Activated CD4-positive, alpha-beta T cell treated with anti-CD3 and anti-CD28 coated beads, Interleukin-2, amount 50 U/mL, for 24 hours (primary cell): Measurements from ENCODE around the gene ZNF526.

Experiments
- DNase-seq, 2 donors: peaks; one replicate each; pipeline ENCODE4 v3.0.0-alpha.2; 2020; ENCODE audit warnings: low read depth in 1 of 2, low spot score in 1 of 2

Gene ZNF526

GRCh38 chr19:42196011-42197001 lies 23.8 kb upstream of the ZNF526 start:
- no peak for DNase-seq

GRCh38 chr19:42197375-42197817 lies 22.7 kb upstream of the ZNF526 start:
- DNase-seq, result no peak

DNA sequence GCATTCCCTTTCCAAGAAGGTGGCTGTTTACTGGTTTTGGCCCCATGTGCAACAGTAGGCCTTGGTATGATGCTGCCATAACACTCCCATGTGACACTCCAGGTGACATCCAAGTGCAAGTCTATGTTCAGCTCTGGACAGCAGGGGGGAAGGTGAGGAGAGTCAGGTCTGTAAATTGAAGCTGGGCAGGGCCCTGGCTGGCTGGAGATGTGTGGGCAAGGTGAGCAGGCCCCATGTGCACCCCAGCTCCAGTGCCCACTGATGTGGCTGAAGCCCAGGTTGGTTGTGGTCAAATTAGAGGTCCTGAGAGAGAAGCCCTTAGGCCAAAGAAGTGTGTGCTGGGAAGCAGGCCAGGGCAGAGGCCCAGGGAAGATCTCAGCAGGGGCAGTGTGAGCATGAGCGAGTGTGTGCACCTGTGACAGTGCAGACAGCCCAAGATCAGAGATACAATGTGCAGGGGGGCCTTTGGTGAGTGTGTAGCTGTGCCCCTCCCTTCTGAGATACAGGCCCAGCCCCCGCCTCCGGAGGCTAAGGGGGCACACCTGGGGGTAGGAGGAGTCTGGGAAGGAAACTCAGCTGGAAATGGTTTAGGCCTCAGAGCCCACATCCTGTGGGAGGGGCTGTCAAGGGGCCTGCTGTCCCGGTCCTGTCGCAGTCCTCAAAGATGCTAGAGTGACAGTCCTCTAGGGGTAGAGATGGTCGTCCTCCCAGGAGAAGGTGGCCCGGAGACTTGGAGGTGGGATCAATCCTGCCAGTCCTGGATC lies 21.3 kb upstream of the ZNF526 start:
- DNase-seq, result peak in 1 of 2 donors; percentile 35

DNA sequence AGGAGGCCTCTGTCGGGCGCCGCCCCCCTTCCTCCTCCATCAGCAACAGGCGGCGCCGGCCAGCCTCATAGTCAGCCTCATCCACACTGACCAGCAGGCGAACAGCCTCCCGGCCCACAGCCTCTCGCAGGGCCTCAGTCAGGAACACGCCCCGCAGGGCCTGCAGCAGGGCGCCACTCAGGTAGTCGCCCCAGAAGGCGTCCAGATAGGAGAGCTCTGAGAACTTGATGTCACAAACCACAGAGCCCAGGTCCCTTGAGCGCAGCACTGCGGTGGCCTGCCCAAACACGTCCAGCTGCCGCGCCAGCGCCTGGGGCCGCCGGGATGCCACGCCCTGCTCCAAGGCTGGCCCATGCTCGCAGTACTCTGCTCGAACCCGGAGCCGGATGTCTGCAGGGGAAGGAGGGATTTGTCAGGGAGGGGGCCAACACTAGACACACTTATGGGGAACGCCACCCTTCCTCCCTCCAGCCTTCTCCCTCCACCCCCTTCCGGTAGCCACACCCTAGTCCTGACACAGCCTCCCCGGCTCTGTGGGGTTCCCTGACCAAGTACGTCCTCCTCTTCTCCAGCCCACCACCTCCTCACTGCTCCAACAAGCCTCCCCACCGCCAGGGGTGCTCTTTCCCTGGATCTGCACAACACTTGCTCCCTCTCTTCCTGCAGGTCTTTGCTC lies 20.5 kb upstream of the ZNF526 start:
- DNase-seq, result peak in 1 of 2 donors; percentile 28

GRCh38 chr19:42200116-42200715 lies 19.9 kb upstream of the ZNF526 start:
- DNase-seq, result no peak

DNA sequence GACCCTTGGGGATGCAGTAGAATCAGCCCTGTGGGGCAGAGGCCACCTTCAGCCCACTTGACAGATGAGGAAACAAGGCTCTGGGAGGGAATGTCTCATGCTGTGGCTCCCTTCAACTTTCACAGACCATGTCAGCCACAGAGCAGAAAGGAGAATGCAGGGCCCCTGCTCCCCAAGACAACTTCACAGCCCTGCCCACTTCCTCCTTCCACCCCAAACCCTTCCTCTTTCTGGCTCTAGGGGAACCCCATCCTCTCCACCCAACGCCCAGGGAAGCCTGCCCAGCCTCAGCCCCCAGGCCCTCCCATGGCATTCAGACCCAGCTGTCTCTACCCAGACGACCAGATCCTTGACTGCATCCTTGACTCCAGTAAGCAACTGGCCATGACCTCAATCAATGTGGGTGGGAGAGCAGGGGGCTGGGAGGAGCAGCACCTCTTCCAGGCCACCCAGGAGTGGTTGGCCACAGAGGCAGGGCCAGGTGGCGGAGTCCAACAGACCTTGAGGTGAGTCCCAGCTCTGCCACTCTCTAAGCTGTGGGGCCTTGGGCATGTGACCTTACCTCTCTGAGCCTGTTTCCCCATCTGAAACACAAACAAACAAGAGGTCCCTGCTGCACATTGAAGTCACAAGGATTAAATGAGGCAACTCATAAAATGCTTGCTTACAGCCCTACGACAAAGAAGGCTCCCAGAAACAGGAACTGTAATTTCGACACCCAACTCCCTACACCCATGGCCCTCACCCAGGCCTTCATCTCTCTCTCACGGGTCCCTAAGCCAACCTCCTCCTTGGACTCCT lies 18.4 kb upstream of the ZNF526 start:
- no peak for DNase-seq

GRCh38 chr19:42202290-42202880 lies 17.7 kb upstream of the ZNF526 start:
- no peak for DNase-seq

DNA sequence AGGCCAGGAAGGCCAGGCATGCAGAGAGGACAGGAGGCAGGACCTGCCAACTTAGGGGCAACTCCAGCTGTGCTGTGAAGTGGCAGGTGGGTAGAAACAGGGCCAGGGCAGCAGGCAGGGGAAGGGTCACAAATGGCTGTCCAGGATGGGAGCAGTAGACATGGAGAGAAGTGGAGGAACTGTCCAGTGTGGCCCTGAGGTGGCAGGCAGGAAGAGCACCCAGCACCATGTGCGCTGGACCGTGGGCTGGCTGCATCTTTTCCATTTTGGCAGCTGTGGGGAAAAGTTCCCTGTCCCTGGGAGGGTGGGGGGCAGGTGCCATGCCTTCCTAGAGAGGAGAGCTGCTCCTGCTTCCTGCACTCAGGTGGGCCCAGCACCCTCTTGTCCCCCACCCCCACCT lies 16.4 kb upstream of the ZNF526 start:
- no peak for DNase-seq

GRCh38 chr19:42204664-42205063 lies 15.4 kb upstream of the ZNF526 start:
- DNase-seq, result no peak

GRCh38 chr19:42206871-42207755 lies 13.0 kb upstream of the ZNF526 start:
- no peak for DNase-seq

DNA sequence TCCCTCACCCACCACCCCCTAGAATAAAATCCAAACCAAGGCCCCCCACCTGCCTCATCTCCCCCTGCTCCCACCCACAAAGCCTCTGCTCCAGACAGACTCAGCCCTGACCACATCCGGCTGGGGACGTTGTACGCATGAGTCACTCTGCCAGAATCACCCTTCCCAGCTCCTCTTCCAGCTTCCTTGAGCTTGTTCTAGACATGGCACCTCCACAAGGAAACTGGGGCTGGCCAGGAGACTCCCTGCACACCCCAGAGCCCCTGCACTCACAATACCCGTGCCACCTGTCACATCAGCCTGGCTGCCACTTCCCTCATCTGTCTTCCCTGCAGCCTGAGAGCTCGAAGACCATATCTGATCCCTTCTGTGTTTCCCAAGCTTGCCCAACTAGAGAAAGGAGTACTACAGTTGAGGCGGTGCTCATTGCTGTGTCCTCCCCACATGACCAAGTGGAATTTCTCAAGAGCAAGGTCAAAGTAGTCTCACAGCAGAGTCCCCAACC lies 12.3 kb upstream of the ZNF526 start:
- DNase-seq, result no peak

GRCh38 chr19:42208612-42209011 lies 11.5 kb upstream of the ZNF526 start:
- no peak for DNase-seq

DNA sequence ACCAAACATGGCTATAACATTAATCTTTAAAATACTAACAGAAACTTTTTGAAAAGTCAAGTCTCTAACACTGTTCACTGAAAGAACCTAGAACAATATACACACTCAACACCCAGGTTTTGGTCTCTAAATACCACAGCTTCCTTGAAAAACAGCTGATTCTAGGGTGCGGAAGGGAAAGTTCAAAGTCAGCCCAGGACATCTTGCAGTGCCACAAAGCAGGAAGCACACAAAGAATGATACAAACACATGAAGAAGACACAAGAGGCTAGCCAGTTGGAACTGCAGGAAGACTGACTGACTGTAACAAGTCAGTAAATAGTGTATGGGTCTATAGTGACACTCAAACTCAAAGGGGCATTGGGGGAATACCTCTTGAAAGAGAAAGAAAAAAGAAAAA lies 7.2 kb upstream of the ZNF526 start:
- no peak for DNase-seq

DNA sequence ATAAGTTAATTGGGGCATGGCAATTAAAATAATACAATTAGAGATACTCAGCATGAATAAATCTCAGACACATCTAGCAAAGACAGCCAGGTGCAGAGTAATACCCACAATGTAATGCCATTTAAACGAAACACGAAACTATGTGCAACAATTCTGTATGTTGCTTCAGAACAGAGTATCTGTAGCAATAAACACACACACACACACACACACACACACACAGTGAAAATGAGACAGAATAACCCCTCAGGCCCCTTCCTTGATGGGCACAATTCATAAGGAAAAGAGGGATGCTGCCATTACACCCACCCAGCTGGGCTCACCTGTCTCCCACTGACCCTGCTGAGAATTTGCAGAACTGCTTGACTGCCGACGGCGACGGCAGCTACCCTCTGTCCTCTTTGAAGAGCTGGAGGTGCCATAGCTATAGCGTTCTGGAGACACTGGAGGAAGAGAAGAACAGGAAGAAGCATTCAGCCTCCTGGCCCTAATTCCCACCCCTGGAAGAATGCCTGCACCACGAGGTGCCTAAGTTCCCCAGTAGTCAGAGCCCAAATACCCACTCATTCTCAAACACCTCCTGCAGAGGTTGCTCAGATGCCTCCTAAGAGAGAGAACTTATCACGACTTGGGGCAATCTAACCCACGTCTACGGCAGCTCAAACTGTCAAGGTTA lies 5.2 kb upstream of the ZNF526 start:
- no peak for DNase-seq

- DNase-seq, result no peak
These were observed 3.2 kb upstream of the ZNF526 start for GRCh38 chr19:42216653-42217519.

GRCh38 chr19:42217520-42218437 lies 2.3 kb upstream of the ZNF526 start, which contains the start of gene DEDD2:
DEDD2 (minus strand) TSS chr19:42217677; CDS start chr19:42217007, 670 bp downstream.
- peak; percentile 99 for DNase-seq
